ENCODE measurements around the gene KCNMB3.
"Not testable (repeated sequence)": the region's sequence is repeated elsewhere in the genome, so short reads cannot be mapped to it uniquely, and the experiment has no call there.

Gene KCNMB3

DNA sequence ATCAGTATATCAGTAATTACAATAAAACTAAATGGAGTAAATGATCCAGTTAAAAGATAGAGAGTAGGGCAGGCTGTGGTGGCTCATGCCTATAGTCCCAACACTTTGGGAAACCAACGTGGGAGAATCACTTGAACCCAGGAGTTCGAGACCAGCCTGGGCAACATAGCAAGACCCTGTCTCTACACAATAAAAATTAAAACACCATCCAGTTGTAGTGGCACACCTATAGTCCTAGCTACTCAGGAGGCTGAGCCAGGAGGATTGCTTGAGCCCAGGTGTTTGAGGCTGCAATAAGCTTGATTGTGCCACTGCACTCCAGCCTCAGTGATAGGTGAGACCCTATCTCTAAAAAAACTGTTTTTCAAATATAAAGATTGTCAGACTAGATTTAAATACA, 5.9 kb upstream of the KCNMB3 start:
- no peaks in the 10 kb centered on the region for H3K36me3 ChIP-seq (ENCODE audit: control insufficient read depth in 1 of 2, insufficient read depth in 2 of 2, low read depth in 1 of 2, low read length in 2 of 2)
- H4K8ac ChIP-seq (ENCODE audit: low read length), result no peak overlapping the region
- peaks cover 6% of the 10 kb centered on the region for H3K79me1 ChIP-seq (replicated peaks; ENCODE audit: low read length, poor library complexity, severe bottlenecking)
- no peaks in the 10 kb centered on the region for H3K27me3 ChIP-seq (ENCODE audit: control insufficient read depth in 1 of 2, insufficient read depth in 1 of 2, low read length in 2 of 2)
- no peak overlapping the region for H3K18ac ChIP-seq (ENCODE audit: low read depth in 1 of 2, low read length in 2 of 2)
- H4K91ac ChIP-seq (ENCODE audit: low read length), result no peak overlapping the region
- H3K4me1 ChIP-seq (ENCODE audit: control insufficient read depth, insufficient read depth, low read depth, low read length), result no peaks in the 10 kb centered on the region
- H2BK12ac ChIP-seq (ENCODE audit: low read length in 2 of 2), result no peak overlapping the region
- no peaks in the 10 kb centered on the region for H3K9me3 ChIP-seq (ENCODE audit: control insufficient read depth, low read length)
- no peak overlapping the region for H2BK15ac ChIP-seq (ENCODE audit: low read depth, poor library complexity, severe bottlenecking)
- no peak overlapping the region for H2BK5ac ChIP-seq (ENCODE audit: low read depth, low read length, poor library complexity, severe bottlenecking)
- no peak overlapping the region for H2AFZ ChIP-seq (ENCODE audit: low read depth, low read length)
- H2BK120ac ChIP-seq (ENCODE audit: low read depth, low read length), result no peak overlapping the region
- H3K9ac ChIP-seq (ENCODE audit: low read length), result no peak overlapping the region
- WGBS, result 96% methylated on average over 2 of the region's 2 CpGs
- H3K27ac ChIP-seq (ENCODE audit: low read length, poor library complexity, severe bottlenecking), result no peak overlapping the region
- H3K14ac ChIP-seq (ENCODE audit: low read length in 2 of 2), result no peak overlapping the region
- H3K4me3 ChIP-seq (ENCODE audit: insufficient read depth in 1 of 2, low read depth in 1 of 2, low read length in 2 of 2), result no peak overlapping the region
- no peak for DNase-seq
- H2AK5ac ChIP-seq (ENCODE audit: low read length, severe bottlenecking), result no peak overlapping the region
- no peak overlapping the region for H3K4ac ChIP-seq (ENCODE audit: low read depth in 1 of 2, low read length in 2 of 2)
- no peak overlapping the region for H3K4me2 ChIP-seq (ENCODE audit: low read length, poor library complexity, severe bottlenecking)
- no peak overlapping the region for H3K23ac ChIP-seq (ENCODE audit: low read length in 2 of 2)

DNA sequence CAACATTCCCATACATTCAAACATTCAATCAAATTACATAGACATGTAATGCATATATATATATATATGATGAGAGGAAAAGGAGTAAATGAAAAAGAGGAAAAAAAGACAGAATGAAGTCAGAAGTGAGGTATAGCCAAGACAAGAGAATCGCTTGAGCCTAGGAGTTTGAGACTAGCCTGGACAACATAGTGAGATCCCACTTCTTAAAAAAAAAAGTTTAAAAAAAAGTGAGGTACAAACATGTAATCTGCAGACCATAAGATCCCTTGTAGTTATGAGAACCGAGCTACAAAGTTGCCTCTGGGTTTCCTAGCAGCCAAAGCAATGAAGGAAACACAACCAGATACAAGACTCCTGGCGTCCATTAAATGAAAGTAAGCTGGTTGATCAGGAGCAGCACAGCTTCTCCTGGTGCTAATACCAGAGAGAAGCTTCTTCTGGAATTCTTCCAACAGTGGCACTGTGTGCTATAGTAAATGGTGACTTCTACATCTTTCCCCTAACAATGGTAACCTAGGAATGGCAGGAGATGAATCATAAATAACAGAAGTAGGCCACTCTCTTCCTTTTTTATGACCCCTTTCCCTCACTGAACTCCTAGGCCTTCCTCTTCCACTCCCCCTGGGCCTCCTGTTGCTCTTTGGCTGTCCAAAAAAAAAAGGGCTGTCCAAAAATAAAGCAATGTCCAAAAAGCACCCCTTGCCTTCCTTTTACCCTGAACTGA, 3.5 kb downstream of the KCNMB3 start:
- Histone ChIP-seq H3K4me2 (ENCODE audit: low read length, poor library complexity, severe bottlenecking) (no peak overlapping the region), H3K9ac (ENCODE audit: low read length) (no peak overlapping the region), H3K36me3 (ENCODE audit: control insufficient read depth in 1 of 2, insufficient read depth in 2 of 2, low read depth in 1 of 2, low read length in 2 of 2) (peaks cover 0 to 21% of the 10 kb centered on the region in 2 experiments), H3K4ac (ENCODE audit: low read depth in 1 of 2, low read length in 2 of 2) (no peak overlapping the region), H2AK5ac (ENCODE audit: low read length, severe bottlenecking) (no peak overlapping the region), H2BK12ac (ENCODE audit: low read length in 2 of 2) (no peak overlapping the region), H4K91ac (ENCODE audit: low read length) (no peak overlapping the region), H3K4me3 (ENCODE audit: insufficient read depth in 1 of 2, low read depth in 1 of 2, low read length in 2 of 2) (no peak overlapping the region), H2BK15ac (ENCODE audit: low read depth, poor library complexity, severe bottlenecking) (no peak overlapping the region), H3K79me1 (replicated peaks; ENCODE audit: low read length, poor library complexity, severe bottlenecking) (peaks cover 3% of the 10 kb centered on the region), H3K27ac (ENCODE audit: low read length, poor library complexity, severe bottlenecking) (no peak overlapping the region), H3K9me3 (ENCODE audit: control insufficient read depth, low read length) (no peaks in the 10 kb centered on the region), H3K27me3 (ENCODE audit: control insufficient read depth in 1 of 2, insufficient read depth in 1 of 2, low read length in 2 of 2) (no peaks in the 10 kb centered on the region), H3K23ac (ENCODE audit: low read length in 2 of 2) (no peak overlapping the region), H2AFZ (ENCODE audit: low read depth, low read length) (no peak overlapping the region), H3K18ac (ENCODE audit: low read depth in 1 of 2, low read length in 2 of 2) (no peak overlapping the region), H3K4me1 (ENCODE audit: control insufficient read depth, insufficient read depth, low read depth, low read length) (no peaks in the 10 kb centered on the region), H2BK120ac (ENCODE audit: low read depth, low read length) (no peak overlapping the region), H4K8ac (ENCODE audit: low read length) (no peak overlapping the region), H3K14ac (ENCODE audit: low read length in 2 of 2) (no peak overlapping the region), H2BK5ac (ENCODE audit: low read depth, low read length, poor library complexity, severe bottlenecking) (no peak overlapping the region)
- no peak for DNase-seq
- WGBS, result 96% methylated on average over 2 of the region's 3 CpGs

- no peak overlapping the region for H3K27ac ChIP-seq (ENCODE audit: low read length, poor library complexity, severe bottlenecking)
- no peaks in the 10 kb centered on the region for H3K79me1 ChIP-seq (replicated peaks; ENCODE audit: low read length, poor library complexity, severe bottlenecking)
- no peak overlapping the region for H3K23ac ChIP-seq (ENCODE audit: low read length in 2 of 2)
- H3K4ac ChIP-seq (ENCODE audit: low read depth in 1 of 2, low read length in 2 of 2), result no peak overlapping the region
- no peak overlapping the region for H2AFZ ChIP-seq (ENCODE audit: low read depth, low read length)
- H3K14ac ChIP-seq (ENCODE audit: low read length in 2 of 2), result no peak overlapping the region
- no peak overlapping the region for H3K18ac ChIP-seq (ENCODE audit: low read depth in 1 of 2, low read length in 2 of 2)
- no peak overlapping the region for H4K8ac ChIP-seq (ENCODE audit: low read length)
- no peak overlapping the region for H2BK5ac ChIP-seq (ENCODE audit: low read depth, low read length, poor library complexity, severe bottlenecking)
- no peaks in the 10 kb centered on the region for H3K9me3 ChIP-seq (ENCODE audit: control insufficient read depth, low read length)
- H2BK15ac ChIP-seq (ENCODE audit: low read depth, poor library complexity, severe bottlenecking), result no peak overlapping the region
- no peak overlapping the region for H3K4me3 ChIP-seq (ENCODE audit: insufficient read depth in 1 of 2, low read depth in 1 of 2, low read length in 2 of 2)
- no peaks in the 10 kb centered on the region for H3K4me1 ChIP-seq (ENCODE audit: control insufficient read depth, insufficient read depth, low read depth, low read length)
- no peak for DNase-seq
- H4K91ac ChIP-seq (ENCODE audit: low read length), result no peak overlapping the region
- no peak overlapping the region for H2BK12ac ChIP-seq (ENCODE audit: low read length in 2 of 2)
- 100% methylated on average over 1 of the region's 1 CpG for WGBS
- no peaks in the 10 kb centered on the region for H3K27me3 ChIP-seq (ENCODE audit: control insufficient read depth in 1 of 2, insufficient read depth in 1 of 2, low read length in 2 of 2)
- H3K4me2 ChIP-seq (ENCODE audit: low read length, poor library complexity, severe bottlenecking), result no peak overlapping the region
- no peak overlapping the region for H2BK120ac ChIP-seq (ENCODE audit: low read depth, low read length)
- H2AK5ac ChIP-seq (ENCODE audit: low read length, severe bottlenecking), result no peak overlapping the region
- H3K9ac ChIP-seq (ENCODE audit: low read length), result no peak overlapping the region
- H3K36me3 ChIP-seq (ENCODE audit: control insufficient read depth in 1 of 2, insufficient read depth in 2 of 2, low read depth in 1 of 2, low read length in 2 of 2), result peaks cover 0 to 7% of the 10 kb centered on the region in 2 experiments
Observed at GRCh38 chr3:179244878-179245277, 6.0 kb downstream of the KCNMB3 start.

- H2BK120ac ChIP-seq (ENCODE audit: low read depth, low read length); H3K79me1 ChIP-seq (replicated peaks; ENCODE audit: low read length, poor library complexity, severe bottlenecking); H3K9ac ChIP-seq (ENCODE audit: low read length); H2BK12ac ChIP-seq (ENCODE audit: low read length in 2 of 2); H3K18ac ChIP-seq (ENCODE audit: low read depth in 1 of 2, low read length in 2 of 2); H2AK5ac ChIP-seq (ENCODE audit: low read length, severe bottlenecking); H3K27me3 ChIP-seq (ENCODE audit: control insufficient read depth in 1 of 2, insufficient read depth in 1 of 2, low read length in 2 of 2); H4K91ac ChIP-seq (ENCODE audit: low read length); H4K8ac ChIP-seq (ENCODE audit: low read length); H2BK15ac ChIP-seq (ENCODE audit: low read depth, poor library complexity, severe bottlenecking); H3K14ac ChIP-seq (ENCODE audit: low read length in 2 of 2); H3K4me1 ChIP-seq (ENCODE audit: control insufficient read depth, insufficient read depth, low read depth, low read length); DNase-seq; H2BK5ac ChIP-seq (ENCODE audit: low read depth, low read length, poor library complexity, severe bottlenecking); H3K4me2 ChIP-seq (ENCODE audit: low read length, poor library complexity, severe bottlenecking); H3K23ac ChIP-seq (ENCODE audit: low read length in 2 of 2); H3K9me3 ChIP-seq (ENCODE audit: control insufficient read depth, low read length); H3K27ac ChIP-seq (ENCODE audit: low read length, poor library complexity, severe bottlenecking); H3K4me3 ChIP-seq (ENCODE audit: insufficient read depth in 1 of 2, low read depth in 1 of 2, low read length in 2 of 2); H3K4ac ChIP-seq (ENCODE audit: low read depth in 1 of 2, low read length in 2 of 2); H3K36me3 ChIP-seq (ENCODE audit: control insufficient read depth in 1 of 2, insufficient read depth in 2 of 2, low read depth in 1 of 2, low read length in 2 of 2); H2AFZ ChIP-seq (ENCODE audit: low read depth, low read length): not testable (repeated sequence)
- WGBS, result 100% methylated on average over 1 of the region's 2 CpGs
Observed at GRCh38 chr3:179242859-179243258, 8.1 kb downstream of the KCNMB3 start.

Data from mesenchymal stem cell (in vitro differentiated cells and primary cell).